Body of pancreas (tissue), 4 donors: ENCODE measurements around the gene BASP1.

ENCODE experiments used
- POLR2A ChIP-seq, 3 donors: fragments of 450-650 bp; IDR thresholded peaks; one replicate each; pipeline ENCODE4 v1.6.1; 2016; ENCODE audit warnings: antibody characterized with exemption in 3 of 3, mild to moderate bottlenecking in 2 of 3
- TF ChIP-seq, protein P1 (sequence below), 7 experiments: fragments of 450-650 bp in 4 of 7; fragments of 200-600 bp in 3 of 7; sonication (generic) in 3 of 7; IDR thresholded peaks; one replicate each; pipeline ENCODE4 v1.5.1; 2016 to 2019; ENCODE audit warnings: antibody characterized with exemption in 7 of 7

- TF ChIP-seq, protein P1, sequence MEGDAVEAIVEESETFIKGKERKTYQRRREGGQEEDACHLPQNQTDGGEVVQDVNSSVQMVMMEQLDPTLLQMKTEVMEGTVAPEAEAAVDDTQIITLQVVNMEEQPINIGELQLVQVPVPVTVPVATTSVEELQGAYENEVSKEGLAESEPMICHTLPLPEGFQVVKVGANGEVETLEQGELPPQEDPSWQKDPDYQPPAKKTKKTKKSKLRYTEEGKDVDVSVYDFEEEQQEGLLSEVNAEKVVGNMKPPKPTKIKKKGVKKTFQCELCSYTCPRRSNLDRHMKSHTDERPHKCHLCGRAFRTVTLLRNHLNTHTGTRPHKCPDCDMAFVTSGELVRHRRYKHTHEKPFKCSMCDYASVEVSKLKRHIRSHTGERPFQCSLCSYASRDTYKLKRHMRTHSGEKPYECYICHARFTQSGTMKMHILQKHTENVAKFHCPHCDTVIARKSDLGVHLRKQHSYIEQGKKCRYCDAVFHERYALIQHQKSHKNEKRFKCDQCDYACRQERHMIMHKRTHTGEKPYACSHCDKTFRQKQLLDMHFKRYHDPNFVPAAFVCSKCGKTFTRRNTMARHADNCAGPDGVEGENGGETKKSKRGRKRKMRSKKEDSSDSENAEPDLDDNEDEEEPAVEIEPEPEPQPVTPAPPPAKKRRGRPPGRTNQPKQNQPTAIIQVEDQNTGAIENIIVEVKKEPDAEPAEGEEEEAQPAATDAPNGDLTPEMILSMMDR (IDR thresholded peaks at IDR 0.05): no peak
- TF ChIP-seq POLR2A (IDR thresholded peaks at IDR 0.05): no peak
Observed at GRCh38 chr5:17275289-17276158, 58.1 kb downstream of the BASP1 start.
